C4-2B (cell line): ENCODE data around the gene MIGA1.

Experiments used
- ZFX ChIP-seq: fragments of 450-650 bp; IDR thresholded peaks from 2 replicates; pipeline ENCODE4 v1.6.1; 2017
- TF ChIP-seq, protein P1 (sequence below): fragments of 450-650 bp; conservative IDR thresholded peaks from 2 replicates; pipeline ENCODE4 v1.5.1; 2017; ENCODE audit warnings: mild to moderate bottlenecking

DNA sequence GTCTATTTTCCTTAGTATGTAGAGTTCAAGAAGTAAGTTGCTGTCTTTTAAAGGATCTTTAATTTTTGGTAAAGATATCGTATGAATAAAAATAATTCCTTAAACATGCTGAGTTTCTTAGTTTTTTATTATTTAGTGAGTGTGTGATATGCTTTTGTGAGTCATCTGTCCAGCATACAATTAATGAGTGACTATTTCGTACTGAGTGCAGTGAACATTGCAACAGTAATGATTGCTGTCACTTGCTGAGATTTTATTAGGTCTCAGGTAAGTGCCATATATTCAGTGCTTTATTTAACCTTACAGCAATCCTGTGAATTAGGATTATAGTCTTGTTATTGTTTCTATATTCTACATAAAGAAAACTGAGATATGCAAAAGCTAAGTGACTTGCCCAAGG is 22.6 kb downstream of the MIGA1 start:
- TF ChIP-seq, protein P1, sequence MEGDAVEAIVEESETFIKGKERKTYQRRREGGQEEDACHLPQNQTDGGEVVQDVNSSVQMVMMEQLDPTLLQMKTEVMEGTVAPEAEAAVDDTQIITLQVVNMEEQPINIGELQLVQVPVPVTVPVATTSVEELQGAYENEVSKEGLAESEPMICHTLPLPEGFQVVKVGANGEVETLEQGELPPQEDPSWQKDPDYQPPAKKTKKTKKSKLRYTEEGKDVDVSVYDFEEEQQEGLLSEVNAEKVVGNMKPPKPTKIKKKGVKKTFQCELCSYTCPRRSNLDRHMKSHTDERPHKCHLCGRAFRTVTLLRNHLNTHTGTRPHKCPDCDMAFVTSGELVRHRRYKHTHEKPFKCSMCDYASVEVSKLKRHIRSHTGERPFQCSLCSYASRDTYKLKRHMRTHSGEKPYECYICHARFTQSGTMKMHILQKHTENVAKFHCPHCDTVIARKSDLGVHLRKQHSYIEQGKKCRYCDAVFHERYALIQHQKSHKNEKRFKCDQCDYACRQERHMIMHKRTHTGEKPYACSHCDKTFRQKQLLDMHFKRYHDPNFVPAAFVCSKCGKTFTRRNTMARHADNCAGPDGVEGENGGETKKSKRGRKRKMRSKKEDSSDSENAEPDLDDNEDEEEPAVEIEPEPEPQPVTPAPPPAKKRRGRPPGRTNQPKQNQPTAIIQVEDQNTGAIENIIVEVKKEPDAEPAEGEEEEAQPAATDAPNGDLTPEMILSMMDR = no peak
- TF ChIP-seq ZFX = no peak
